Aorta (tissue), 5 donors: Measurements from ENCODE around the gene PAX8. TPM values are rescaled to one million over a fixed set of nuclear protein-coding genes. Genes with fewer than 3 reads are reported as not detected.
"Not testable (repeated sequence)": the region's sequence is repeated elsewhere in the genome, so short reads cannot be mapped to it uniquely, and the experiment has no call there.

ENCODE experiments used
- ATAC-seq: fragments of 200-7000 bp; cut with Tn5 transposase; one replicate; pipeline ENCODE4 v1.9.1; 2022; ENCODE audit warnings: moderate library complexity; ENCODE audit not compliant: low FRiP score
- DNase-seq, 2 donors: peaks; one replicate each; pipeline ENCODE4 v3.0.0-alpha.2; 2020
- H3K27ac ChIP-seq, 2 donors: one replicate each; pipeline ENCODE4 v1.5.1; 2013; ENCODE audit warnings: low read length in 2 of 2, mild to moderate bottlenecking in 2 of 2, moderate library complexity in 2 of 2, control low read depth in 1 of 2, inconsistent platforms in 1 of 2, low read depth in 1 of 2
- H3K27me3 ChIP-seq, 2 donors: one replicate each; pipeline ENCODE4 v1.6.1; 2013; ENCODE audit warnings: control low read depth in 1 of 2, low read length in 1 of 2, mild to moderate bottlenecking in 1 of 2, moderate library complexity in 1 of 2; ENCODE audit not compliant: insufficient read depth in 2 of 2, control insufficient read depth in 1 of 2
- H3K36me3 ChIP-seq, 2 donors: one replicate each; pipeline ENCODE4 v1.6.1; 2013; ENCODE audit warnings: control low read depth in 1 of 2, low read length in 1 of 2, mild to moderate bottlenecking in 1 of 2; ENCODE audit not compliant: insufficient read depth in 2 of 2, control insufficient read depth in 1 of 2
- H3K4me1 ChIP-seq, 2 donors: one replicate each; pipeline ENCODE4 v1.6.1; 2013; ENCODE audit warnings: low read length in 2 of 2, control low read depth in 1 of 2, mild to moderate bottlenecking in 1 of 2, moderate library complexity in 1 of 2; ENCODE audit not compliant: insufficient read depth in 2 of 2, control insufficient read depth in 1 of 2
- H3K4me3 ChIP-seq, 2 donors: one replicate each; pipeline ENCODE4 v1.5.1; 2013; ENCODE audit warnings: low read length in 2 of 2, control low read depth in 1 of 2, mild to moderate bottlenecking in 1 of 2
- H3K9me3 ChIP-seq: one replicate; pipeline ENCODE4 v1.6.1; 2013; ENCODE audit warnings: mild to moderate bottlenecking, low read length; ENCODE audit not compliant: control insufficient read depth
- WGBS, 2 donors: extraction: QIAGEN DNeasy Blood & Tissue Kit; methylation state at CpG; one replicate each; pipeline ENCODE4 v1.1.7; 2013; 5-methylcytosine and 5-hydroxymethylcytosine counted together
- intact Hi-C, 2 donors: fragments of 100-400 bp; cut with DNase I; formaldehyde crosslinking; loops; one replicate each; pipeline versions ENCODE4 v1.14.2 to v1.15.0; 2022
- long read RNA-seq, 2 donors: library from polyadenylated mRNA; unstranded; transcript quantifications; one replicate each; pipeline ENCODE4 v2.0.0, GENCODE V29; 2020 to 2021
- polyA plus RNA-seq, 2 donors: library from polyadenylated mRNA; stranded (reverse); fragments of 200-250 nt; gene quantifications; one replicate each; pipeline ENCODE4 v1.2.3, GENCODE V29; 2013
- total RNA-seq, 2 donors: library from RNA; stranded (reverse); fragmentation: NEBNext Ultra II Directional; extraction: Animal tissue kit (Norgen Biotek cat#: 25700); gene quantifications; one replicate each; pipeline ENCODE4 v1.2.1, GENCODE V29; 2021
- donor health status: healthy with polysubstance abuse.
- donor health status: Bipolar disorder and iron deficiency.
- donor health status: DM: no; HTN: no; CAD: no.
- donor health status: DM: no; HTN: no; CAD: no.
- donor health status: DM: yes; HTN: yes; CAD: no.

Gene PAX8
- total RNA-seq = under 1 TPM; 0.45 to 0.87 TPM
- under 1 TPM in 1 of 2 donors, not detected in 1; 1.00 TPM for polyA plus RNA-seq
- long read RNA-seq, donor 1 = 0 reads
- long read RNA-seq, donor 2 = 0 reads

GRCh38 chr2:113278742-113279139 is at the start of gene PAX8:
TSS of gene PAX8 (minus strand) at chr2:113278921. CDS start at chr2:113278394, 527 bp downstream.
- no peak for ATAC-seq
- intact Hi-C loops = no loop called here
- Histone ChIP-seq H3K36me3 (no peaks in the 10 kb centered on the region), H3K4me1 (no peaks in the 10 kb centered on the region), H3K27me3 (no peaks in the 10 kb centered on the region), H3K27ac (no peak within 1 kb of the TSS), H3K4me3 (no peak within 1 kb of the TSS), H3K9me3 (no peaks in the 10 kb centered on the region)
- no peak for DNase-seq
- WGBS, 2 donors = 92% methylated on average over 18 of the region's 18 CpGs

GRCh38 chr2:113328043-113328442 is 49.3 kb upstream of the PAX8 start:
- Histone ChIP-seq H3K9me3 (no peaks in the 10 kb centered on the region), H3K27ac (no peak overlapping the region), H3K27me3 (no peaks in the 10 kb centered on the region), H3K36me3 (no peaks in the 10 kb centered on the region), H3K4me3 (no peak overlapping the region), H3K4me1 (no peaks in the 10 kb centered on the region)
- WGBS, 2 donors = 83 to 86% methylated on average over 3 of the region's 3 CpGs
- intact Hi-C loops = loop anchor here (10.0 kb wide), 1 partner anchor 73 kb away; no protein-coding TSS in a partner anchor
- ATAC-seq (no peak), DNase-seq (no peak)

GRCh38 chr2:113325161-113325731 is 46.5 kb upstream of the PAX8 start:
- H3K27me3 ChIP-seq, H3K9me3 ChIP-seq, ATAC-seq, H3K36me3 ChIP-seq, DNase-seq, H3K27ac ChIP-seq, H3K4me1 ChIP-seq: not testable (repeated sequence)
- 12% methylated on average over 14 of the region's 14 CpGs for WGBS, 2 donors
- peak overlapping the region; percentile 49 to 75 for H3K4me3 ChIP-seq
- intact Hi-C loops = loop anchor here (10.0 kb wide), 1 partner anchor 70 kb away; no protein-coding TSS in a partner anchor

GRCh38 chr2:113324684-113325160 is 46.0 kb upstream of the PAX8 start:
- intact Hi-C loops = loop anchor here (5.0 to 10.0 kb wide), 2 partner anchors 37 to 70 kb away; no protein-coding TSS in a partner anchor
- Histone ChIP-seq H3K9me3 (no peaks in the 10 kb centered on the region), H3K27me3 (no peaks in the 10 kb centered on the region), H3K4me1 (no peaks in the 10 kb centered on the region), H3K27ac (no peak overlapping the region), H3K36me3 (no peaks in the 10 kb centered on the region), H3K4me3 (peak overlapping the region; percentile 49 to 75)
- WGBS, 2 donors = 1% methylated on average over 27 of the region's 27 CpGs
- ATAC-seq (peak; percentile 70), DNase-seq (peak in 1 of 2 donors; percentile 83)

GRCh38 chr2:113323129-113323528 is 44.4 kb upstream of the PAX8 start:
- not testable (repeated sequence) for H3K36me3 ChIP-seq, H3K27me3 ChIP-seq, H3K4me1 ChIP-seq, ATAC-seq, DNase-seq, H3K9me3 ChIP-seq, H3K27ac ChIP-seq, H3K4me3 ChIP-seq
- intact Hi-C loops = loop anchor here (5.0 to 10.0 kb wide), 2 partner anchors 36 to 68 kb away; no protein-coding TSS in a partner anchor
- WGBS, 2 donors = 43 to 45% methylated on average over 5 of the region's 5 CpGs

- H3K9me3 ChIP-seq, H3K4me3 ChIP-seq, DNase-seq, H3K27ac ChIP-seq, H3K27me3 ChIP-seq, ATAC-seq, H3K36me3 ChIP-seq, H3K4me1 ChIP-seq: not testable (repeated sequence)
- 65 to 73% methylated on average over 7 of the region's 7 CpGs for WGBS, 2 donors
- intact Hi-C loops = loop anchor here (5.0 to 10.0 kb wide), 2 partner anchors 33 to 65 kb away; no protein-coding TSS in a partner anchor
These were observed 41.4 kb upstream of the PAX8 start for GRCh38 chr2:113320106-113320505.

GRCh38 chr2:113318941-113319340 is 40.2 kb upstream of the PAX8 start:
- 86 to 93% methylated on average over 3 of the region's 3 CpGs for WGBS, 2 donors
- H3K27ac ChIP-seq, DNase-seq, ATAC-seq, H3K4me1 ChIP-seq, H3K27me3 ChIP-seq, H3K4me3 ChIP-seq, H3K9me3 ChIP-seq, H3K36me3 ChIP-seq, intact Hi-C loops: not testable (repeated sequence)

- H3K27ac ChIP-seq = no peak overlapping the region
- peaks cover 0 to 2% of the 10 kb centered on the region in 2 donors for H3K27me3 ChIP-seq
- no peak for ATAC-seq
- DNase-seq = no peak
- WGBS, 2 donors = 72 to 73% methylated on average over 2 of the region's 2 CpGs
- H3K4me3 ChIP-seq = no peak overlapping the region
- intact Hi-C loops = no loop called here
- no peaks in the 10 kb centered on the region for H3K9me3 ChIP-seq
- no peaks in the 10 kb centered on the region for H3K4me1 ChIP-seq
- H3K36me3 ChIP-seq = no peaks in the 10 kb centered on the region
These were observed 37.4 kb upstream of the PAX8 start for GRCh38 chr2:113316085-113316484.

- DNase-seq, intact Hi-C loops, H3K27me3 ChIP-seq, H3K27ac ChIP-seq, ATAC-seq, H3K4me3 ChIP-seq, H3K36me3 ChIP-seq, H3K9me3 ChIP-seq, H3K4me1 ChIP-seq: not testable (repeated sequence)
These were observed 35.9 kb upstream of the PAX8 start for GRCh38 chr2:113314663-113315062.
